ENCODE data around the gene COL27A1. TPM values are rescaled to one million over a fixed set of nuclear protein-coding genes. Genes with fewer than 3 reads are reported as not detected.

The COL27A1 gene
- total RNA-seq, 4 donors from 2014 or later: 1.0 to 5.7 (median 3.3) TPM

GRCh38 chr9:114359801-114360200 is 204.5 kb downstream of the COL27A1 start:
- Histone ChIP-seq H3K27ac (no peak overlapping the region), H3K9me3 (no peaks in the 10 kb centered on the region), H3K4me1 (no peaks in the 10 kb centered on the region), H3K36me3 (peaks cover 0 to 100% of the 10 kb centered on the region in 2 donors), H3K4me3 (no peak overlapping the region), H3K27me3 (no peaks in the 10 kb centered on the region)
- WGBS, 2 donors (ENCODE audit: low coverage in 1 of 2): 94% methylated on average over 3 of the region's 7 CpGs; no CpG with 5 or more reads in 1 of the 2 donors
- no peak for ATAC-seq
- TF ChIP-seq POLR2AphosphoS5 (IDR thresholded peaks at IDR 0.05) (no peak), CTCF (IDR thresholded peaks at IDR 0.05) (no peak), EP300 (IDR thresholded peaks at IDR 0.05) (no peak), POLR2A (IDR thresholded peaks at IDR 0.05) (no peak)

- Histone ChIP-seq H3K9me3 (no peaks in the 10 kb centered on the region), H3K27ac (no peak overlapping the region), H3K4me3 (no peak overlapping the region), H3K36me3 (peaks cover 0 to 98% of the 10 kb centered on the region in 2 donors), H3K27me3 (no peaks in the 10 kb centered on the region), H3K4me1 (peaks cover 0 to 6% (median 0%) of the 10 kb centered on the region in 3 donors)
- TF ChIP-seq EP300 (IDR thresholded peaks at IDR 0.05) (no peak), POLR2AphosphoS5 (IDR thresholded peaks at IDR 0.05) (no peak), CTCF (IDR thresholded peaks at IDR 0.05) (no peak), POLR2A (IDR thresholded peaks at IDR 0.05) (no peak)
- no peak for ATAC-seq
- WGBS, 2 donors (ENCODE audit: low coverage in 1 of 2): 85 to 96% methylated on average over 4 to 5 of the region's 7 CpGs
Measured at GRCh38 chr9:114361542-114361941, 206.2 kb downstream of the COL27A1 start.

Small RNA genes lying within 50 kb of the gene (small RNA-seq; reads per million reads assigned to genes)
- gene MIR455: 2.3 to 4.2 (median 3.4) reads per million in 4 donors

Other genes with a start within 250 kb of the COL27A1 start
- not detected for gene AMBP, start 77.2 kb upstream of the COL27A1 start, total RNA-seq
- gene KIF12, start 56.2 kb upstream of the COL27A1 start, total RNA-seq: not detected
- gene ORM1, start 167.6 kb downstream of the COL27A1 start, total RNA-seq: 1 to 10 TPM in 1 of 4 donors, not detected in 3; 1.6 TPM
- gene ORM2, start 174.3 kb downstream of the COL27A1 start, total RNA-seq: not detected
- gene AKNA, start 232.4 kb downstream of the COL27A1 start, total RNA-seq: 10 to 100 TPM in 3 of 4 donors, 1 to 10 TPM in 1; 8.8 to 24.3 (median 19.0) TPM